Neuronal stem cell (in vitro differentiated cells): ENCODE data around the gene POP5.
"Not testable (repeated sequence)": the region's sequence is repeated elsewhere in the genome, so short reads cannot be mapped to it uniquely, and the experiment has no call there.

Source experiments
- DNase-seq: peaks from one replicate; pipeline ENCODE4 v3.0.0-alpha.2; 2013; ENCODE audit warnings: low spot score
- H2AFZ ChIP-seq: one replicate; pipeline ENCODE4 v1.6.1; 2013; ENCODE audit warnings: mild to moderate bottlenecking, low read length, inconsistent platforms
- H2AK5ac ChIP-seq: 2 replicates; pipeline ENCODE4 v1.6.1; 2013; ENCODE audit warnings: low read depth, mild to moderate bottlenecking, inconsistent platforms, low read length, moderate library complexity, mixed read lengths
- H2BK120ac ChIP-seq: 2 replicates; pipeline ENCODE4 v1.6.1; 2013; ENCODE audit warnings: low read depth, mild to moderate bottlenecking, inconsistent platforms, low read length, moderate library complexity, mixed read lengths
- H2BK12ac ChIP-seq: one replicate; pipeline ENCODE4 v1.6.1; 2013; ENCODE audit warnings: low read length, inconsistent platforms
- H2BK15ac ChIP-seq: 2 replicates; pipeline ENCODE4 v1.6.1; 2013; ENCODE audit warnings: mild to moderate bottlenecking, low read length, inconsistent platforms, mixed read lengths
- H2BK5ac ChIP-seq: one replicate; pipeline ENCODE4 v1.6.1; 2013; ENCODE audit warnings: inconsistent platforms, mild to moderate bottlenecking, low read length, moderate library complexity
- H3K14ac ChIP-seq: one replicate; pipeline ENCODE4 v1.6.1; 2013; ENCODE audit warnings: low read length, inconsistent platforms
- H3K18ac ChIP-seq: 2 replicates; pipeline ENCODE4 v1.6.1; 2013; ENCODE audit warnings: low read length, inconsistent platforms
- H3K23ac ChIP-seq: 2 replicates; pipeline ENCODE4 v1.6.1; 2013; ENCODE audit warnings: low read depth, mild to moderate bottlenecking, mixed read lengths, low read length, inconsistent platforms; ENCODE audit not compliant: poor library complexity
- H3K27ac ChIP-seq: replicated peaks from 3 replicates; pipeline ENCODE4 v1.5.1; 2013; ENCODE audit warnings: low read length, inconsistent platforms
- H3K27me3 ChIP-seq, 3 experiments: 2 replicates each; pipeline ENCODE4 v1.6.1; 2013; ENCODE audit warnings: low read length in 3 of 3, mild to moderate bottlenecking in 2 of 3, inconsistent platforms in 1 of 3, low read depth in 1 of 3, mixed read lengths in 1 of 3, moderate library complexity in 1 of 3; ENCODE audit not compliant: control insufficient read depth in 3 of 3, insufficient read depth in 3 of 3
- H3K36me3 ChIP-seq, 2 donors: replicated peaks in 1 of 2; 2 replicates each; pipeline ENCODE4 v1.6.1; 2013; ENCODE audit warnings: low read length in 2 of 2; ENCODE audit not compliant: control insufficient read depth in 2 of 2, insufficient read depth in 2 of 2
- H3K4ac ChIP-seq: 2 replicates; pipeline ENCODE4 v1.6.1; 2013; ENCODE audit warnings: inconsistent platforms, mild to moderate bottlenecking, low read length, moderate library complexity
- H3K4me1 ChIP-seq, 2 donors: 1 replicate in 1 of 2; 2 replicates in 1 of 2; pipeline ENCODE4 v1.6.1; 2013; ENCODE audit warnings: low read length in 2 of 2, low read depth in 1 of 2; ENCODE audit not compliant: control insufficient read depth in 2 of 2, insufficient read depth in 1 of 2
- H3K4me2 ChIP-seq: one replicate; pipeline ENCODE4 v1.6.1; 2013; ENCODE audit warnings: mild to moderate bottlenecking, low read length, inconsistent platforms; ENCODE audit not compliant: insufficient read depth, poor library complexity, severe bottlenecking
- H3K4me3 ChIP-seq, 2 donors: 2 replicates each; pipeline ENCODE4 v1.5.1; 2013; ENCODE audit warnings: low read length in 2 of 2, mild to moderate bottlenecking in 2 of 2, inconsistent platforms in 1 of 2, moderate library complexity in 1 of 2
- H3K79me1 ChIP-seq: one replicate; pipeline ENCODE4 v1.6.1; 2013; ENCODE audit warnings: low read depth, mild to moderate bottlenecking, inconsistent platforms, low read length, moderate library complexity
- H3K9ac ChIP-seq: one replicate; pipeline ENCODE4 v1.6.1; 2013; ENCODE audit warnings: mild to moderate bottlenecking, low read depth, low read length, inconsistent platforms; ENCODE audit not compliant: poor library complexity
- H3K9me3 ChIP-seq, 2 donors: replicated peaks in 1 of 2; 2 replicates each; pipeline versions ENCODE3 to v1.6.1; 2013; ENCODE audit warnings: low read length in 2 of 2, mild to moderate bottlenecking in 2 of 2, inconsistent platforms in 1 of 2, low read depth in 1 of 2, mixed read lengths in 1 of 2, moderate library complexity in 1 of 2; ENCODE audit not compliant: control insufficient read depth in 2 of 2, insufficient read depth in 1 of 2
- H4K8ac ChIP-seq: one replicate; pipeline ENCODE4 v1.6.1; 2013; ENCODE audit warnings: low read depth, mild to moderate bottlenecking, inconsistent platforms, low read length, moderate library complexity
- H4K91ac ChIP-seq: one replicate; pipeline ENCODE4 v1.6.1; 2013; ENCODE audit warnings: low read length, low read depth, mild to moderate bottlenecking, inconsistent platforms; ENCODE audit not compliant: poor library complexity
- WGBS, 2 donors: extraction: QIAGEN DNeasy Blood & Tissue Kit; methylation state at CpG; one replicate each; pipeline ENCODE4 v1.1.7; 2013; ENCODE audit warnings: missing lambda C conversion rate in 2 of 2, mixed read lengths in 1 of 2; ENCODE audit not compliant: insufficient read length in 2 of 2, insufficient replicate concordance in 1 of 2; ENCODE audit errors: extremely low coverage in 2 of 2; 5-methylcytosine and 5-hydroxymethylcytosine counted together

Gene POP5

DNA sequence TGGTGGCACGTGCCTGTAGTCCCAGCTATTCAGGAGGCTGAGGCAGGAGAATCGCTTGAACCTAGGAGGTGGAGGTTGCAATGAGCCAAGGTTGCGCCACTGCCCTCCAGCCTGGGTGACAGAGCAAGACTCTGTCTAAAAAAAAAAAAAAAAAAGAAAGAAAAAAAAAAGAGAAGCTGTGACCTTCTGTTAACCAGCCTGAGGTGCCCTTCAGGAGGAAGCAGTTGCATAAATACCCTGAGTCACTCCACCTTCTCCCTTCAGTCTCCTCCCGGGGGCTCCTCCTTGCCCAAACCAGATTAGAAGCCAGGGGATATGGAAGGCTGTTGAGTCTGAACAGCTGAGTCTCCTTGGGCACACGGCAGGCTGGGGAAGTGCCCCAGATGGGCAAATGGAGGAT, 21.2 kb upstream of the POP5 start:
- H3K4me3 ChIP-seq, DNase-seq: not testable (repeated sequence)
- WGBS, 2 donors: no CpG with 5 or more reads among the region's 5 CpGs

DNA sequence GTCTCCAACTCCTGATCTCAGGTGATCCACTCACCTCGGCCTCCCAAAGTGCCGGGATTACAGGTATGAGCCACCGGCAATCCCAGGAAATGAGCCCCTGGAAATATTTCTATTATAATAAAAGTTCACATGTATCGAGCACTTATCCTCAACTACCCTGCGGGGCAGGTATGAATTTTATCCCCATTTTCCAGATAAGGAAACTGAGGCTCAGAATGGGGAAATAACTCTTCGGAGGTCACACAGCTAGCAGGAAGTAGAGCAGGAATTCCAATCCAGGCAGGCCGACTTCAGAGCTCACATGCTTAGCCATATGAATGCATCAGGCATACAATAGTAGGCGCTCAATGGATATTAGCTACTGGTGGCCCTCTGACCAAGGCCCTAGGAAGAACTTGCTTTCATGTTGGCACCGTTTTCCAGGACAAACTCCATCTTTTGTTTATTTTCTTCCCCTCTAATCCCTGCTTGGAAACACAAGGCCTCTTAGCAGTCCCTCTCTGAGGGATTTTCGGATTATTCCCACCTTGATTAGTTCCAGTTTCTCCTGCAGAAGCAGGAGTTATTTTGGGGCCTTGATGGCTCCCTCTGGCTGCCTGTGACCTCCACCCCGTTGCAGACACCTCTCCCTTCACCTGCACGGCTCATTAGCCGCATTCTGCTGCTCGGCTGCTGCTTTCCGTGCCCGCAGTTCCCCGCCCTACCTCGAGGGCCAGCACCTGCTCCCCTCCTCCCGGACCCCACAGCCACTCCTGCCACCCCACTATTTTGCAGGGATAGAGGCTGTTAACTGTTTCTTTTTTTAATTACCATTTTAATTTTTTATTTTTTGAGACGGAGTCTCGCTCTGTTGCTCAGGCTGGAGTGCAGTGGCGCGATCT, 18.7 kb upstream of the POP5 start:
- H3K23ac ChIP-seq: no peak overlapping the region
- H4K91ac ChIP-seq: no peak overlapping the region
- no peak overlapping the region for H3K9ac ChIP-seq
- DNase-seq: no peak
- H3K14ac ChIP-seq: no peak overlapping the region
- H3K27me3 ChIP-seq: peaks cover 0 to 30% (median 0%) of the 10 kb centered on the region in 3 experiments
- WGBS, 2 donors: no CpG with 5 or more reads among the region's 23 CpGs
- H3K36me3 ChIP-seq: no peaks in the 10 kb centered on the region
- H2BK12ac ChIP-seq: no peak overlapping the region
- H3K9me3 ChIP-seq: no peaks in the 10 kb centered on the region
- no peaks in the 10 kb centered on the region for H3K79me1 ChIP-seq
- H2AFZ ChIP-seq: no peak overlapping the region
- H2BK5ac ChIP-seq: no peak overlapping the region
- H3K4ac ChIP-seq: no peak overlapping the region
- no peak overlapping the region for H3K4me3 ChIP-seq
- H3K27ac ChIP-seq: no peak overlapping the region
- H3K4me1 ChIP-seq: peaks cover 2 to 13% of the 10 kb centered on the region in 2 donors
- H2BK120ac ChIP-seq: no peak overlapping the region
- H3K18ac ChIP-seq: no peak overlapping the region
- H4K8ac ChIP-seq: no peak overlapping the region
- no peak overlapping the region for H2BK15ac ChIP-seq
- no peak overlapping the region for H2AK5ac ChIP-seq
- H3K4me2 ChIP-seq: no peak overlapping the region

More for the DNA sequence above, 21.2 kb upstream of the POP5 start:
- not testable (repeated sequence) for H2BK12ac ChIP-seq, H3K36me3 ChIP-seq, H3K27ac ChIP-seq, H3K79me1 ChIP-seq, H2BK5ac ChIP-seq, H2BK120ac ChIP-seq, H2AFZ ChIP-seq, H2BK15ac ChIP-seq, H2AK5ac ChIP-seq, H3K18ac ChIP-seq, H3K4me2 ChIP-seq, H3K14ac ChIP-seq, H3K23ac ChIP-seq, H3K9me3 ChIP-seq, H3K9ac ChIP-seq, H4K8ac ChIP-seq, H4K91ac ChIP-seq, H3K4ac ChIP-seq
- peaks cover 0 to 29% (median 0%) of the 10 kb centered on the region in 3 experiments for H3K27me3 ChIP-seq
- H3K4me1 ChIP-seq: peaks cover 2 to 13% of the 10 kb centered on the region in 2 donors

- DNase-seq: no peak
- Histone ChIP-seq H2BK15ac (no peak overlapping the region), H4K91ac (no peak overlapping the region), H3K79me1 (no peaks in the 10 kb centered on the region), H2BK5ac (no peak overlapping the region), H2BK120ac (no peak overlapping the region), H3K18ac (peak overlapping the region; percentile 5), H3K4me1 (peaks cover 2 to 13% of the 10 kb centered on the region in 2 donors), H2AFZ (peak overlapping the region; percentile 61), H3K36me3 (no peaks in the 10 kb centered on the region), H3K4me2 (no peak overlapping the region), H2BK12ac (no peak overlapping the region), H2AK5ac (no peak overlapping the region), H3K27ac (no peak overlapping the region), H3K4me3 (peak overlapping the region in 1 of 2 donors; percentile 23), H4K8ac (no peak overlapping the region), H3K4ac (no peak overlapping the region), H3K9ac (peak overlapping the region; percentile 6), H3K23ac (no peak overlapping the region), H3K9me3 (no peaks in the 10 kb centered on the region), H3K27me3 (peaks cover 0 to 37% (median 0%) of the 10 kb centered on the region in 3 experiments), H3K14ac (peak overlapping the region; percentile 57)
- WGBS, 2 donors: no CpG with 5 or more reads among the region's 13 CpGs
These were observed 17.7 kb upstream of the POP5 start for GRCh38 chr12:120598674-120599463.

DNA sequence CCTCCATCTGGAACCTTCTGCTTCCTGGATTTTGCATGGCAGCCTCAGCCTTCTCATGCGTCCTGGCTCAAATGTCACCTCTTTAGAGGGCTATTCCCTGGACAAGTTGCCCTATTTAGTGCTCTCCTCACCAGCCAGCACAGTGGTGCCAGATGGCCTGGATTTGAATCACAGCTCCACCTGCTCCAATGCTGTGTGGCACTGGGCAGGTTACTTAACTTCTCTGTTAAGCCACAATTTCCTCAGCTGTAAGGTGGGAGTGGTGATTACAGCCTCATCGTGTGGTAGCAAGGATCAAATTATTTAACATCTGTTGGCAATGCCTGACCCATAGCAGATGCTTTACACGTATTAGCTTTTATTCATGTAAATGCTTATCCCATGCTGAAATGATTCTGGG, 16.7 kb upstream of the POP5 start:
- no peak overlapping the region for H3K4me3 ChIP-seq
- no peaks in the 10 kb centered on the region for H3K36me3 ChIP-seq
- no peak overlapping the region for H2AFZ ChIP-seq
- WGBS, 2 donors: no CpG with 5 or more reads among the region's 3 CpGs
- no peak overlapping the region for H3K9ac ChIP-seq
- H3K4me2 ChIP-seq: no peak overlapping the region
- no peak overlapping the region for H2AK5ac ChIP-seq
- peaks cover 0 to 38% (median 0%) of the 10 kb centered on the region in 3 experiments for H3K27me3 ChIP-seq
- DNase-seq: no peak
- no peak overlapping the region for H2BK12ac ChIP-seq
- H3K18ac ChIP-seq: no peak overlapping the region
- H3K23ac ChIP-seq: no peak overlapping the region
- peaks cover 2 to 13% of the 10 kb centered on the region in 2 donors for H3K4me1 ChIP-seq
- H3K27ac ChIP-seq: no peak overlapping the region
- no peak overlapping the region for H2BK5ac ChIP-seq
- H3K79me1 ChIP-seq: no peaks in the 10 kb centered on the region
- no peak overlapping the region for H4K91ac ChIP-seq
- no peak overlapping the region for H3K4ac ChIP-seq
- no peak overlapping the region for H2BK120ac ChIP-seq
- no peak overlapping the region for H2BK15ac ChIP-seq
- no peak overlapping the region for H3K14ac ChIP-seq
- no peak overlapping the region for H4K8ac ChIP-seq
- no peaks in the 10 kb centered on the region for H3K9me3 ChIP-seq
